GM21529 (cell line): ENCODE measurements around the gene CIT.
"Not testable (repeated sequence)": the region's sequence is repeated elsewhere in the genome, so short reads cannot be mapped to it uniquely, and the experiment has no call there.

Experiments
- ATAC-seq: cut with Tn5 transposase; IDR thresholded peaks from one replicate; pipeline ENCODE4 v1.9.1; 2021; ENCODE audit not compliant: unreplicated experiment

Gene CIT

GRCh38 chr12:119706427-119706826, 170.7 kb downstream of the CIT start:
- not testable (repeated sequence) for ATAC-seq

- ATAC-seq, result no peak
Measured at GRCh38 chr12:119705182-119705581, 171.9 kb downstream of the CIT start.

GRCh38 chr12:119704065-119704747, 172.9 kb downstream of the CIT start:
- no peak for ATAC-seq

- ATAC-seq, result no peak
Measured at GRCh38 chr12:119700078-119700477, 177.0 kb downstream of the CIT start.

- ATAC-seq, result no peak
Measured at GRCh38 chr12:119699199-119699760, 177.8 kb downstream of the CIT start.

DNA sequence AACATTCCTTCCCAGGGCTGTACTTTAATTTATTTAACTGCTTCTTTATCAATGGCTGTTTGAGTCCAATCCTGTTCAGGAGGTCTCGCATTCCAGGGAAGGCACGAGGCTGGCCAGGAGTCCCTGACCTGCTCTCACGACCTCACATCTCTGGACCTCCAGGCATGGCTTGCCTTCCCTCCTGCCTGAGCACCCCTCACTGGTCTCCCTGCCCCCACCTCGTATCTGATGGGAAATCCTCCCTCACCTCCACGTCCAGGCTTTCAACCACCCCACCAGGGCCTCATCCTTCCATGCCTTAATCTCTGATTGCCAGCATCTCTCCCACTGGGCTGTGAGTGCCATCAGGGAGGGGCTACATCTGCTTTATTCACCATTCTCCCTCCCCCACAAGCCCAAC, 180.2 kb downstream of the CIT start:
- ATAC-seq, result no peak

DNA sequence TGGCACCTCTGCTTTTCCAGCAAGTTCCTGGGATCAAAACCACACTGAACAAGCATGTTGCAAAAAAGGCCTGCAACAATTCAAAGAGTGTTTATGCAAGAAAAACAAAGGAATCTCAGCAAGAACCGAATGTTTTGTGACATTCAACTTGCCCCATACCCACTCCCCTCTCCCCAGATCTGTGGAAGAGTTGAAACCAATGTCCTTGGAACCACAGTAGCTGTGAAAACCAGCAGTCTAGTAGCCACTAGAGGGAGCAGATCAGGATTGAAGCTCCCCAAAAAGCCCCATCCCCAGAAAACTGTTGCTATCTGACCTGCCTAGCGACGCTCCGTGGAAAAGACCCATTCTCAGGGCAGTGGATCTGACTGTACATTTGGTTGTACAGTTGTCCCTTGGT, 182.1 kb downstream of the CIT start:
- ATAC-seq, result no peak

- no peak for ATAC-seq
Measured at GRCh38 chr12:119694111-119694510, 183.0 kb downstream of the CIT start.

DNA sequence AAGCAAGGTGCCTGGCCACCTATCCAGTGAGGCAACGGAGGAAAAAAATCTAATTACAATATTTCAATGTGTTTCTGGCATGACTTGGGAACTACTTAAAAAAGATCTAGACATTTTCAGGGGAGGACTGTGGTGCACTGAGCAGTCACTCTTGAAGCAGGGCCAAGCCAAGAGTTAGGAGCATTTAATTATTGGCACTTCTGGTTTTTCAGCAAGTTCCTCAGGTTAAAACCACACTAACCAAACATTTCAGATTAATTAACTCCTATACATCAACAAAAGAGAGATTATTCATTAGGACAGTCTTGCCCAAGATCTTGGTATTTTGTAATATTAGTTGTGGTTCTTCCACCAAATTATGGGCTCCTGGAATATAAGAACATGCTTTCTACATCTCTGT, 183.6 kb downstream of the CIT start:
- no peak for ATAC-seq

- ATAC-seq, result no peak
Measured at GRCh38 chr12:119692997-119693396, 184.1 kb downstream of the CIT start.

DNA sequence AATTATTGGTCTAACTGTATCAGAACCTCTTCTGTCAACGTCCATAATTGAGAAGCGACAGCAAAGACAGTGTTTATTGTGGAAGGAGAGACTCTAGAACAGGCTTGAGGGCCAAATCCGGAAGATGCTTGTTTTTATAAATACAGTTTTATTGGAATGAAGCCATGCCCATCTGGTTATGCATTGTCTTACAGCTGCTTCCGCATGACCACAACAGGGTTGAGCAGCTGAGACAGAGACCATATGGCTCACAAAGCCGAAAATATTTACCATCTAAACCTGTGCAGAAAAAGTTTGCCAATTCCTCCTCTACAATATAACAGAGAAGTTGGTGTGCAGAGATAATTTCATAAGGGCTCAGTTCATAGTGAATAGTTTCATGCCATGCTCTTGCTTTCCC, 184.7 kb downstream of the CIT start:
- no peak for ATAC-seq

DNA sequence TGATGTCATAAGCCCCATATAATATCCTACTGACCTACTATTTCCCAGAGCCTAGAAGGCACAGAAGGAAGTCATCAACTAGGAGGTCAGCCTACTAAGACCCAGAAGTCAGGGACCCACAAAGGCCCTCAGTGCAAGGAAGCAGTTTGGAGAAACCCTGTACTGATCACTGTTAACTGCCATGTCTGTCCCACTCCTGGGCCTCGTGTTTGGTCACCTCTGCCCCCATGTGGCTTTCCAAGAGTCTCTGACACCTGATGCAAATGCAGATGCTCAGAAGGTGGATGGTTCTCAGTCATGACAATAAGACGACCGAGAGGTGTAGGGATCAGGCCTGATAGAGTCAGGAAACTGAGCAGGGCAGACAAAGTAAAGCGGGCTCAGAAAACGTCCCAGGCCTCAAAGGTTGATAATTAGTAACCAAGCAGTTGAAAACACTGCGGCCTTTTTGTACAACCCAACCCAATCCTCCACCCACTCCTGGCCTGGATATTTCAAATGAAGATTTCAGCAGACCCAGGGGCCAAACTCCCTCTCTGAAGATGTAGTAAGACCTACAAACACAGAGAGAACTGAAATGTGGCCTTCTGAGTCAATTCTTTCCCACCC, 185.8 kb downstream of the CIT start:
- ATAC-seq, result no peak

DNA sequence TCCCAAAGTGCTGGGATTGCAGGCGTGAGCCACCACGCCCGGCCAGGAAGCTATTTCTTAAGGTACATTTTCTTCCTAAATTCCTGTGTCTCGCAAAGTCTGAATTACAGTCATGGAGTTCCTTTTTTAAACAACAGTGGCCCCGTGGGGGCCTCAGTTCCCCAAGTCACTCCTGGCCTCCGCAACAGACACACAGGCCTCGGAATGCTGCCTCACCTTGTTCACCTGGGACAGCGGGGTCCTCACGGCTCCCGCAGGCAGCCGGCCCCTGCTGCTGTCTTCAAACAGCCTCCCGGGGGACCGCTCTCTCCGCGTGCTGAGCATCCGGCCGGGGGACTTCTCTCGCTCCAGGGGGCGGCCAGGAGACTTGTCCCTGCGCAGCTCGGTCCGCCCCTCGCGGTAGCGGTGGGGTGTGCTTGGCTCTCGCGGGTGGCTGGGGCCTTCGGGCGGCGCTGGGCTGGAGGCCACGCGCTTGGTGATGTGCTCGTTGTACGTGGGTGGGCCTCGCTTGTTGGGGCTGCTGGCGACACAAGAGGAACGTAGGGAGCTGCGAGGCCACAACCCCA, 187.1 kb downstream of the CIT start:
- no peak for ATAC-seq

- ATAC-seq, result no peak
Measured at GRCh38 chr12:119687879-119688278, 189.2 kb downstream of the CIT start.

GRCh38 chr12:119687406-119687805, 189.7 kb downstream of the CIT start:
- ATAC-seq, result no peak

DNA sequence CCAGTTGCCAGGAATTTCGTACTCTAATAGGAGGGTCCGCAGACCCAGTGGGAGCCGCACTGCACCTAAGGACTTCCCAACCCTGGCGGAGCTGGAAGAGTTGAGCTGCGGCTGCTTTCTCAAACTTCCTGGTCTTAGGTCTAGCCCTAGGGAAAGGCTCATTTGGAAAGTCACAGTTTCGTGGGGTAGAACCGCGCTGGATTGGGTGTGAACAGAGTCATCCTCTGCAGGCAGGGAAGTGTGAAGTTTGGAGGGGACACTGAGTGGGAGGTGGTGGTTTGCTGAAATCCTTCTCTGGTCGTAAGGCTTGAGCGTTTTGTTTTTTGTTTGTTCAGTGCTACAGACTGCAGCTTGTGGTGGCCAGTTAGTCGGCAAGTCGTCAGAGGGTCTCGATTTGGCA, 190.3 kb downstream of the CIT start:
- no peak for ATAC-seq

DNA sequence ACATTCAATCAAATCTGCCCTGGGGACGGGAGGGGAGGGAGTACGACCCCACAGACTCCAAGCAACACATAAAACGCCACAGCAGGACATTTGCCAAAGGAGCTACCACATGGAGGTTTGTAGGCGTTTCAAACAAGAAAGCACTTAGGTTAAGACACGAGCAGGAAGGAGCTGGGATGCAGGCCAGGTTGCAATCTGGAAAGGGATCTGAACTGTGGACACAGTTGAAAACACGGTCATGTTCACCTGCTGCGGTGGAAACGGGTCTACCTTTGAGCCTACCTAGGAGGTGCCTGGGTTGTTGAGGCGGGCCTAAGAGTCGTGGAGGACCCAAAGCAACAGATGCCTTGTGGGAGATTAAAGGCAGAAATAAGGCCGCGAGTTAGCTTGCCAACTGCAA, 190.8 kb downstream of the CIT start:
- no peak for ATAC-seq

GRCh38 chr12:119685375-119685774, 191.7 kb downstream of the CIT start:
- no peak for ATAC-seq

GRCh38 chr12:119684711-119685369, 192.3 kb downstream of the CIT start:
- no peak for ATAC-seq

GRCh38 chr12:119683816-119684215, 193.3 kb downstream of the CIT start:
- ATAC-seq, result no peak

GRCh38 chr12:119683413-119683812, 193.7 kb downstream of the CIT start:
- ATAC-seq, result no peak
